ENCODE results near the gene BAIAP2L1.
"Not testable (repeated sequence)": the region's sequence is repeated elsewhere in the genome, so short reads cannot be mapped to it uniquely, and the experiment has no call there.

BAIAP2L1 gene

DNA sequence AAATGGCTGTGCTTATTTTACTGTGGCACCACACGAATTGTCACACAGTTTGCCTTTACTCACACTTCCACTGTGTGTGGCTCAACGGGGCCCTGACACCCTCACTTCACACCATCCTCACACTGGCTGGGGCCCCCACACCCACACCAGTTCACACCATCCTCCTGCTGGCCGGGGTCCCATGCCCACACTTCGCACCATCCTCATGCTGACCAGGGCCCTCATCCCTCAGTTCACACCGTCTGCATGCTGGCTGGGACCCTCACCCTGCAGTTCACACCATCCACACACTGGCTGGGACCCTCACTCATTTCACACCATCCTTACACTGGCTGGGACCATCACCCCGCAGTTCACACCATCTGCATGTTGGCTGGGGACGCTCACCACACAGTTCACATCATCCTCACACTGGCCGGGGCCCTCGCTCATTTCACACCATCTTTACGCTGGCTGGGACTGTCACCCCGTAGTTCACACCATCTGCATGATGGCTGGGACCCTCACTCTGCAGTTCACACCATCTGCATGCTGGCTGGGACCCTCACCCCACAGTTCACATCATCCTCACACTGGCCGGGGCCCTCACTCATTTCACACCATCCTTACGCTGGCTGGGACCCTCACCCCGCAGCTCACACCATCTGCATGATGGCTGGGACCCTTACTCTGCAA, 83.4 kb downstream of the BAIAP2L1 start:
- DNase-seq, result no peak

DNA sequence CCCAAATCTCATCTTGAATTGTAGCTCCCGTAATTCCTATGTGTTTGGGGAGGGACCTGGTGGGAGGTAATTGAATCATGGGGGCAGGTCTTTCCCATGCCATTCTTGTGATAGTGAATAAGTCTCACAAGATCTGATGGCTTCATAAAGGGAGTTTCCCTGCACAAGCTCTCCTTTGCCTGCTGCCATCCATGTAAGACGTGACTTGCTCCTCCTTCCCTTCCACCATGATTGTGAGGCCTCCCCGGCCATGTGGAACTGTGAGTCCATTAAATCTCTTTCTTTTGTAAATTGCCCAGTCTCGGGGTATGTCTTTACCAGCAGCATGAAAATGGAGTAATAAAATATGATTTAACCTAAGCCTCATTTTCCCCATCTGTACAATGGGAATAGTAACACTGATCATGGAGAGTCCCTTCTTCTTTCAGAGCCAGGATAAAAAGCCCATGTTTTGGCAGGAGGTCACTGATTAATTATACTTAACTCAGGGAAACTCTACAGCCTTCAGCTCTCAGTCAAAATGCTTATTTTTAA, 84.8 kb downstream of the BAIAP2L1 start:
- DNase-seq, result not testable (repeated sequence)

DNA sequence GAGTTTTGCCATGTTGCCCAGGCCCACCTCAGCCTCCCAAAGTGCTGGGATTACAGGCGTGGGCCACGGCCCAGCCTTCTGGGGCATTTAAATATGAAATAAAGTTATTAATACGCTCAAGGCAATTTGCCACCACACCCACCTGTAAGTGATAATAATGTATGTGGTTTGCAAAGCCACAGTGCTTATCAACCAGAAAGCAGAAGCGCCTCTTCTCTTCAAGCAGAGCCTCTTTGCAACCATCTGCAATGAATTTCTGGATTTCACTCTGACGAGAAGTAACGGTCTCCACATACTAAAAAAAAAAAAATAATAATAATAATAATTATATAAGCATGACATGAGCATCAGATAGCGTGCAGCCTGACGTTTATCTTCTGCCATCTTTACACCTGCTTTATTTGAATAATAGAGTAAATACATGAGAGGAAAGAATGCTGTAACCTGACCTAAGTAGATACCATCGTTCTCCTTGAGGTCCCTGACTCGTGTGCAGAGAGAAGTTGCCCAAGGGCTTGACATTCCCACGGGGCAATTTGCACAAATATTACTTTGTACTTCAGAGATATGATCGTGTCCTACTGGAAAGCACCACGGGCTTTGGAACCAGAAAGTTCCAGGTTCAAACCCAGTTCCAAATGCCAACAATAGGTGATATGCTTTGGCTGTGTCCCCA, 85.4 kb downstream of the BAIAP2L1 start:
- DNase-seq, result peak; percentile 90

DNA sequence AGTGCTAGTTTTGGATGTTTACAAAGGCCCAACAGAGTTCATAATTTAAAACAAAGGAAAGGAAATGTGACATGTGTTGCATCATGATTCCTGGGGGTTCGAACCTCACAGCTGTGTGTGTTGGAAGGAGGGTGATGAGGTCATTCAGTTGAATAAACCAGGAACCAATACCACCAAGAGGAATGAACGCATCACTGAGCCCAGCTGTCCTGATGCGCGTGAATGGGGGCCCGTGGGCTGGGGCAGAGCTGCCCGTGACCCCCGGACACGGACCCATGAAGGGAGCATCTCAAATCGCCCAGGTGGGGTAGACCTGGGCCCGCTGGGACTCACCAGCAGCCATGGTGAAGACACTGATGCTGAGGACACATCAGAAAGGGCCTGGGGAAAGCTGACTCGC, 86.4 kb downstream of the BAIAP2L1 start:
- DNase-seq, result no peak

DNA sequence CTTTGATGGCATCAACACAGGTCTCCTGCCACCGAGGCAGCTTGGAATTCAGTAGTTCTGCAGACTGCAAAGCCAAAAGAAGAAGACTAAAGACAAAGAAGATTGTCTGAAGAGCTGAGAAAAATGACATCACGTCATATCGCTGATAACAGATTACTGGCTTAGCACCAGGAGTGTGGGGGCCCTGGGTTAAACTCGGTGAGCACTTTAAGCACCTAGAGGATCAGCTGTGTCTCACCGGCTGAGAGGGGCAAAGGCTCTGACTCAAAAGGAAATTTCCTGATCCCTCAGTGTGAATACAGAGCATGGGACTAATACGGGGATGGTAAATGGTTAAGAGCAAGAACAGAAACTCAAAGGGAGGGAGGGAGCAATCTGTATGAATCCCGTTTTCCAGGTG, 88.7 kb downstream of the BAIAP2L1 start:
- DNase-seq, result no peak

DNA sequence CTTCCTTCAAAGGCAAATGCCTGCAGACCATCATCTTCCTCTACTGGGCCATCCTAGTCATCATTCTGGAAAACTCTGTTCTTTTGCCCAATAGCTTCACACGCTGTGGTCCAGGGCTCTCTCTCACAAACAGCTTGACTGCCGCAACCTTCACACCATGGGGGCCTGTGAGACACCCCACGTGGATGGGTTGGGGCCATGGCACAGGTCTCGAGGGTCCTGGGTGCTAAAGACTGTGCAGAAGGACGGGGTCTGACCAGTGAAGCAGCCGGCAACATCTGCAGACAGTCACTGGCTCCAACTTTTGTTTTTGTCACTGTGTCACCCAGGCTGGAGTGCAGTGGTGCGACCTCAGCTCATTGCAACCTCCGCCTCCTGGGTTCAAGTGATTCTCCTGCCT, 91.3 kb downstream of the BAIAP2L1 start:
- DNase-seq, result no peak

DNA sequence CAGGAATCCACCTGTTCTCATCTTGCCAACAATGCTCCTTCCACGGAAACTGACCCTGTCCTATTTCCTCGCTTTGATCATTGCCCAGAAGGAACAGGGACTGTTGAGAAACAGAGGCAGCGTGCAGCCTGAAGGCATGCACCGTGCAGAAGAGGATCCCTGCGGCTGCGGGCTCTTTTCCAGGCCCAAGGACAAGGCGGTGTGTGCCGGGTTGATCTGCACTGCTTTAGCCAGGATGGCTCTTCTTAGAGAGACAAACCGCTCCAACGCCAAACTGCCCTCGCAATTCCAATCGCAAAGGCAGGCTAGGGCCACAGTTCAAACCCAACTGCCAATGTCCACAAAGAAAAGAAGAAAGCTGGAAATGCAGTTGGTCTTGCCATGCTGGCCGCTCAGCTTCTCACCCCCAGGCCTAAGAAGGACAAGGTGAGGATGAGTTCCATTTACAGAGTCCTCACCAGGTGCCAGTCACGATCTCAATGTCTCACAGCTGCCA, 92.9 kb downstream of the BAIAP2L1 start:
- no peak for DNase-seq

DNA sequence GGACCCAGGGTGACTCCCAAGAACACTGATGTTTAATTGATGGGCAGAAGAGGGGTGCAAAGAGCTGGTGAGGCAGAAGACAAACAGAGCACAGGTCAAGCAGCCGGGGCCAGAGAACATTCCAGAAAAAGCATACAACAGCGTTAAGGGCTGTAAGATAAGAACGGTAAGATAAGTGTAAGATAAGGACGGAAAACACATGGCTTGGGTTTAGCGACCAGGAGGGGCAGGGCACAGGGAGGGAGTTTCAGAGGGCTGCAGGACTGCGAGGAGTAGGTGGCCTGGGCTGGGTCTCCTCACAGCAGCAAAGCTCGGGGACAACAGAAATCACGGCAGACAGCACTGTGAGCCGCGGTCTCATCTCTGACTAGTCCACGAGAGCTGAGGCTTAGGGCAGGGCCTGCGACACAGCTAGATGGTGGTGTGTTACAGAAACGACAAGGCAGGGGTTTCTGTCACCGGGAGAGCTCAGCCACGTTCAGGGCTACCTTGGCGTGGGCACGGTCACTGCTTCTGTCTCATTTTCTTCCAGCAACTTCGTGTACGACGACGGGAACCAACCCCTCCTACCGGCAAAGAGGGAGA, 94.8 kb downstream of the BAIAP2L1 start:
- DNase-seq, result no peak

DNA sequence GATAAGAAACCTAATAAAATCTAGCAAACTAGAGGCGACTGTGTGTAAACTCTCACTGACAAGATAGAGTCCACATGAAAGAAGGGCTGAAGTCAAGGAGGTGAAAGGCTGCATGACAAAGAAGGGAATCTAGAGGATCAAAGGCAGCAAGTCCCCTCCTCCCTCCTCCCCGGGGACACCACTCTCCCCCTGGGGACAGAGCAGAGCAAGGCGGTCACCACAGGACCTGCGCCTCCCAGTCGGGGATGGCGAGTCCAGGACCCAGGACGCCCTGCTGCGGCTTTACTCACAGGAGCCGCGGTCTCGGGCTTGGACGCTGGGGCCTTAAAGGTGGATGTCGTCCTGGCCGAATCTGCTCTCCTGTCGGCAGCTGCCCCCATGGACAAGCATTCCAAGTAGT, 97.0 kb downstream of the BAIAP2L1 start:
- no peak for DNase-seq

DNA sequence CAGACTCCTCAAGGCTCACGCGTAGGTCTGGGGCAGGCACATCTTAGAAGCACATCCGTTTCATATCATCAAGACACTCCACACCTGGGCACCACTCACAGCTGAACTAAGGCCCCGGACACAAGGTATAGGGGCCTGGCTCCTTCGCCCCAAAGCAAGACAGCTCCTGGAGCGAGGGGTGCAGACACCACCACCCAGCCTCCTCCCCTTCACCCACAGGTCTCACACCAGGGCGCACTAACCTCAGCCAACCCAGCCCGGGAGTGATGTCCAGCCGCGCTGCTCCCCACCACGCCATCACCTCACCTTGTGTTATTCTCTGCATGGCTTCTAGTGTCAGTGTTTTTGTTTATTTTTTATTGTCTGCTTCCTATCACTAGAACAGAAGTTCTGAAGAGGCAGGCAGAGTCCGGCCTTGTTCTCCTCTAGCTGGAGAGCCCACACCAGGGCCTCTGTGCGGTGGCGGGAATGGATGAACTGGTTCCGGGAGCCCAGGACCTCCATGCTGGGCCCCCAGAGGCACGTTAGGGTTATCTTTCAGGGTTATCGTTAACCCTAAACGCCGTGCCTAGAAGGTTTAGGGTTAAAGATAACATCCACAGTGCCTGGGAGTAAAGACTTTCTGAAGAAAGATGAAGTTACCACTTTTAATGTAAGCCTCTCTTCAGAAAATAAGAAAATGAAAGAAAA, 97.6 kb downstream of the BAIAP2L1 start:
- DNase-seq, result no peak

DNA sequence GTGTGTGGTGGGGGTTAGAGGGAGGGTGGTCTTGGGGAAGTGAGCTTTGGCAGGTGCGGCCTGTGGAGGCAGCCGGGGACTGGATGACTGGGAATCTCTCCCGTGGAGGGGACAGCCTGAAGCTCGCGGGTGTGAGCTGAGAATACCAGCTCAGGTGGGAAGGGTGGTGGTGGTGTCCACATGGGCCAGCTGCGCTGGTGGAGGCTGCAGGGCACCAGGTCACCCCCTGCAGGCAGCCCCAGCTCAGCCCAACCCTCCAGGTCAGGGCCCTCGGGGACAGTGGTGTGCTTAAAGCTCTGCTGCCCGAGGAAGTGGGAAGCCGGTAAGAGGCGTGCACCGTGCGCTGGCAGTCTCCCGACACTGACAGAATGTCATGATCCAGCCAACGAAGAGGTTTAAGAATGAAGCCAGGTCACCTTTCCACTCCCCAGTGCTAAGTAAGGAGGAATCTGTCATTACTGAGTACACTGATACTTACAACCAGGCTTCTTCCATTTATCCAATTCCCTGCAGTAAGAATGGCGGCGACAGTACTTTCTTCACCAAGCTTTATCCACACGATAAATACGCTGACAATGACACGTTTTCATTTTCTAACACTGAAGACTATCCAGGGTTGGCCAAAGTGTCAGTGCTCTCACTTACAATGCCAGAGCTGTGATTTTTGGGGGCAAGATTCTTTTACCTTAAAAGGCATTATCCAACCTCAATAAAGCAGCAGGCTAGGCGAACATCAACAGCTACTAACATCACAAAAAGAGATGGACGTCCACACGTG, 99.0 kb downstream of the BAIAP2L1 start:
- no peak for DNase-seq

DNA sequence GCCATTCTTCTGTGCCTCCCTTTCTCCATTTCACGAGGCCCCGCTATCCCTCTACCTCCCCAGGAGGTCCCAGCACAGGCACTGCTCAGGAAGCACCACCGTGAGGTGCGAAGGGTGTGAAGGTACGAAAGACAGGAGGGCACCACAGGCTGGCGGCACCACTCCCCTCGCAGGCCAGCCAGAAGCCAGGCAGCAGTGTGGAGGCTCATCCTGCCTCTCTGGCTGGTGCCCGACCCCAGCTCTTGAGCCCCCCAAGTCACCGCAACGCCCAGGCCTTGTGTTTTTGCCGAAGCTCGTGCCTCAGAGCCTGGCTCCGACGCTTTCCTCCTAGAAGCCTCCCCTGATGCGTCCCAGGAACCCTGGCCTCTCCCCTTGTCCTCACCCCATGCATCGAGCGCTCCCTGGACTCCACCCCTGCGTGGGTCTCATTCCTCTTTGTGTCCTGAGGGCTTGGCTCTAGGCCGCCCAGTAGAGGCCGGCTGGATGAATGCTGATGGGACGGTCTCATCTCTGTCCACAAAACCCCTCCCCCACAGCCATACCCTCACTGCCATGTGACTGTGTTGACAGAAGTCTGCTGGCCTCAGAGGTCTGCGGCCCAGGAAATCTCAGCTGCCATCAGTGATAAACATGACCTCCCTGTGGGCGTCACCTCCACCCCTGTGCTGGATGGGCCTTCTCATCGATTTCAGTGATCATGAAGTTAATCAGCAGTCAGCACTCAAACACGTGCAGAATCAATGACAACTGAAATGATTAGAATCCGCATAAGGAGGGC, 100.1 kb downstream of the BAIAP2L1 start:
- no peak for DNase-seq

DNA sequence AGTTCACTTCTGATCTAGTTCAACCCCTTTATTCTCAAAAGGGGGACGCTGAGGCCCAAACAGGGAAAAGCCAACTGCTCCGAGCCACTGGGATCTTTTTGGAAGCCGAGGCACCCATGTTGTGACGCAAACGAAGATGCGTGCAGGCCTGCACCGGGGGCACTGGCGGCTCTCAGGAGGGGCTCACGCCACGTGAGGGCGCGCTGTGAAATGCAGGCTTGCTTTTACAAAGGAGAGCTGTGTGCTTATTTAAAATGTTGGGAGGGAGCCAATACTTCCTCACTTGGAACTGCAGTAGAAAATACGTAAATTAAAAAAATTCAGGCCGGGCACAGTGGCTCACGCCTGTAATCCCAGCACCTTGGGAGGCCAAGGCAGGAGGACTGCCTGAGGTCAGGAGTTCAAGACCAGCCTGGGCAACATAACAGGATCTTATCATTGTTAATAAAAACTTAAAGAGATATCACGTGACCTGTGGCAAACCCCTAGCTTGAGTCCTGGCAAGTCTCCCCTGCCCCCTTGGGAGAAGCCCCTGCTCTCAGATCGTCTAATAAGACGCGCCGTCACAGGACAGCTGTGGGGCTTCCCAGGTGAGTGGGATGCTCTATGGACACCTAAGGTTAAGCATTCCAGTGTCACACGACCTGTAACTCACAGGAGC, 103.1 kb downstream of the BAIAP2L1 start:
- DNase-seq, result no peak

DNA sequence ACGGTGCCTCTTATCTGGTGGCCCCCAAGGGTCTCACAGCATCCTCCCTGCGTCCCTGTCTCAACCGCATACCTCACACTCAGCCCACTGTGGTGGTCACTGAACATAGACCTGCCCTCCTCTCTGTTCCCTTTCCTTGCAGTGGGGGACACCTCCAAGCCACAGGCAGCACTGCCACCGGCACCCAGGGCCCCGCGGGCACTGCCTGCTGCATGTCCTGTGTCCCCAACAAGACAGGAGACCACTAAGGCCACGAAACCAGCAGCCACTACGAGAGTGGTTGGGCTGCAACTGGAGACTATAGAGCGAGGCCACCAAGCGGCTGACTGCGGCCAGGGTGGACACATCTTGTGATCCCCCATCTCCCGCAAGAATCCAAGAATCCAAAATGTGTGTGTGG, 104.1 kb downstream of the BAIAP2L1 start:
- DNase-seq, result no peak

DNA sequence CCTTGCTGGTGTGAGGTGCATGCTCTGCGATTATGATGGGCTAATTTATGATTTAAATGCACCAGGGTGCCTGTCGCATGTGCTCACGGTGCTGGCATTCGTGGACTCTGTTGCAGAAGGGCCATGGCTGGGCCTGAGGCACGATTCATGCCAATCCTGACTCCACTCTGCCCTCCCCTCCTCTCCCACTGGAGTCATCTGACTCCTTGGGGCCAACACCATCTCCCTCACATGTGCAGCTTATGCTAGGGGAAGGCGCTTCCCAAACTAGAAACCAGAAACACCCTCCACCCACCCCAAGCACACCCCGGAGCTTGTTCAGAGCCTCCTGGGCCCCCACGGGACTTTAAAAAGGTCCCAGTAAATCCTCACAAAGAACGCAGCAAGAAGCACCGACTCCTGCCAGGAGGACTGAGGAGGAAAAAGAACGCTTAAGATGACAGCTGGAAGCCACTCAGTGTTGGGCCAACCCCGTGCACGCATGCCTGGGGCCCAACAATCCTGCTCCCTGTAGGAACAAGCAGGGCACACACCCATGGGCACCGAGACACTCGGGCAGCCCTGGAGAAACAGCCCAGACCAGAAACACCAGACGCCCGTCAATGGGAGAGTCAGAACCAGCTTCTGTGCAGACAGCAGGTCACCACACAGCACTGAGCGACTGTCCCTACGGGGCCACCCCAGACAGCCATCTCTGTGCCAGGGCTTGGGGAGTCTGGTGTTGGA, 105.3 kb downstream of the BAIAP2L1 start:
- no peak for DNase-seq

DNA sequence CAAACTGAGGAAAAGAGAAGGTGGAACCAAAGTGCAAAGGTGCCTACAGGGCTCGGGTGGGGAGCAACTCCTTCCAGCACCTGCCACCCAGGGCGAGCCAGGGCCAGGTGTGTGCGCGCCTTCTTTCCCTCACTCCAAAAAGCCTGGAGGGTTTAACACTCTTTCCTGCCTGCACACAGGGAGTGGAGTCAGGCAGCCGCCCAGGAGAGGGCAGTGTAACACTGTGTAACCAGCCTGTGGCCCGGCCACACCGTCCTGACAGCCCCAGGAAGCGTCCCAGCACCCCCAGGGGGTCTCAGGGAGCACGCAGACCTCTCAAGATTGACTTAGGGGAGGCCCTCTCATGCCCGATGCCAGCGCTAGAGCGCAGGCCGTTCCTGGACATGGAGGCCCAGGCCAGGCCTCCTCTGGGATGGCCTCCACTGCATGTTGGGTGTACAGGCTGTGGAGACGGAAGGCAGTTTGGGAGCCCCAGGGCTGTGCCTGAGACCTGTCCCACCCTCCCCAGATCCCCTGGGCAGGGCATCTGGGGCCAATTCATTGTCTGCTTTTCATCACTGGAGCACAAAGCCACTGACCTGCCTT, 106.0 kb downstream of the BAIAP2L1 start:
- DNase-seq, result peak; percentile 75

DNA sequence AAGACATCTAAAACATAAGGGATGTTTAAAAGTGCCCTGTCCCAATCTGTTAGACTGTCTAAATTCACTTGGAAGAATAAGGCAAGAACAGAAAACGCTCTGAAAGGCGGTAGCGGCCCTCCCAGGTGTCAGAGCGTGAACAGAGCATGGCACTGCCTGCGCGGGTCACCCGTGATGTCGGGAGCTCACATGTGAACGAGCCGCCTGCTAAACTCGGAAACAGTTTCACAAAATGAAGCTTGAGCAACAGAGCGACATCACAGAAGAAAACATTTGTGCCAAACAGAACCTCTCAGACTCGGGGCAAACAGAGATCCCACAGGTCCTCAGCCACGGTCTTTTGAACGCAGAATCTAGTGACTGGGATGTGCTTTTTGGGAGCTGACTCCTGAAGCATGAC, 106.6 kb downstream of the BAIAP2L1 start:
- no peak for DNase-seq

DNA sequence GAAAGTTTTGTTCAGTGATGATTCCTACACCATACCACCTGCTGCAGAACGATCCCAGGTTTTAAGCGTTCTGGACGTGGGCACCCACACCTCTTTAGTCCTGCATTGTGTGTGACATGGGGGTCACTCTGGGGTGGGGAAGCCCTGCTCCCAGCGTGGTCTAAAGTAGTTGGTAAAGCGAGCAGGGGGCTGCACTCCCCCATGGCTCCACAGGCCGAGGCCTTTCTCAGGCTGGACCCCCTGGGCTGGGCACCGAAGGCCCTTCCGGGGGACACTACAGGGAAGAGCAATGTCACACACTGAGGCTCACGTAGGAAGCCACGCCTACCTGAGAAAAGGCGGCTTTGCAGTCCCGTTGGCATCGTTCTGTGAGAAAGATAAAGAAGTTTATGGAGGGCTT, 107.1 kb downstream of the BAIAP2L1 start:
- DNase-seq, result no peak

DNA sequence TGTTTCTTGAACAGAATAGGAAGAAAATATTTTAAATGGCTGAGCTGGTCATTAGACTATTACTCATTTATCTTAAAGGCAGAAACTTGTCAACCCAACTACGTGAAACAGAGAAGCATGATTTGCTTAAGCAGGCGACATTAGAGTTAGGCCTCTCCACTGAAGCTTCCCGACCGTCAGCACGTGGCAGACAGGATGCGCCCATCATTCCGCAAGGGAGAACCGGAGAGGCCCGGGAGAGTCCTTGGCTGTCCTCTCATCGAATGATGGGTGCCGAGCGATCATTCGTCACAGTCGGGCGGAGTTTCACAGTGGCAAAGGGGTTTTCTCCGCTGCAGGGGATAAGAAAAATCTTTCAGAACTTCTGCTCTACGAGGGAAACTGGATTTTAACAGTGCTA, 107.6 kb downstream of the BAIAP2L1 start:
- DNase-seq, result no peak

DNA sequence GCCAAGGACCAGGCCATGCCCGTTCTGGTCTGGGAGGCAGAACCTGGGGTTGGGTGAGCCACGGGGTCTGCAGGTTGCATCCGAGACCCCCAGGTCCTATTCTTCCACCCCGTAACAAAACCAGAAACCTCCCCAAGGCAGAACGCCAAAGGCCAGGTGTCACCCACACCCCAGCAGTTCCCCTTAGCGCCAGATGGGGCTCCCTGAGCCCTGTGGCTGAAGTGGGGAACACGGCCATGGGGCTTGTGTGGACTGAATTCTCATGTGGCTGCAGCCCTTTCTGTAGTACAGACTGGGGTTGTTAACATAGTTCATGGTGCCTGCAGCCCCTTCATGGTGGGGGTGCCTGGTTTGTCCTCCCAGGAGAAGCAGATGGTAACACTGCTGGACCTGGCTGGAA, 109.2 kb downstream of the BAIAP2L1 start:
- DNase-seq, result no peak
